ENCODE measurements around the gene FSTL3. TPM values are rescaled to one million over a fixed set of nuclear protein-coding genes. Genes with fewer than 3 reads are reported as not detected.

The FSTL3 gene
- total and polyA plus RNA-seq, 8 donors: 7.6 to 145 (median 11.5) TPM

DNA sequence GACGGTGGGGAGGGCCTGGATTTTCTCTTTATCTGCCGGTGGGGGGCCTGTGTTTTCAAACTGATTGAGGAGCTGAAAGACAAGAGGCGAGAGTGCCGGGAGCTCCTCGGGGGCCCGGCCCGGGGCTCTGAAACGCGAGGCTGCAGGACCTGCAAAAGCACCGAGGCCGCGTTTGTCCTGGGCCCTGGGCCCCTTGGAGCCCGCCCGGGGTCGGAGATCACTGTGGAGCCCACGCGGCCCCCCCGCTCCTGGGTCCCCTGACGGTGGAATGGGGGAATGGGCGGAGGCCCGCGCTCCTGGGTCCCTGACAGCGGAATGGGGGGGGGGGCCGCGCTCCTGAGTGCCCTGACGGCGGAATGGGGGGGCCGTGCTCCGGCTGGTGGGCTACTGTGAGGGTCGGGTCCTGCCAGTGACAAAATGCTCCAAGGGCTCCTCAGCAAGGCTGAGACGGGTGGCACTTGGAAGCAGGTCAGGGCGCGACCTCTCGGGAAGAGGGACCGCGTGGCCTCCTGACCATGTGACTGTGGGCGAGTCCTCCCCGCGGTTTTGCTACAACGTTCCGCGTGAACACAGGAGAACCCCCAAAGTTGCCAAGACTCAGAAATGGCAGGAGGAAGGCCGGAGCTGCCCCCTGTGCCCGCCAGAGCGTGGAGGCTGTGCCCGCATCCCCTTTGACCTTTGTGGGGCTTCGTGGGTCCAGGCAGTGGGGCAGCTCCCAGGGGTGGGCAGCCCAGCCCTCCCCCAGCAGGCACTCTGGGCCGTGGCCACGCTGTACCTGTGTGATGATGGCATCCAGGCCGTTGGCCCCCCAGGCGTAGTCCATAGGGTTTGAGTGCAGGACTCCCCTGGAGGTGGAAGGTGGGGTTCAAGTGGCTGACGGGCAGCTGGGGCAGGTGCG, 27.0 kb upstream of the FSTL3 start:
- peaks cover 0 to 100% of the 10 kb centered on the region in 2 donors for H3K36me3 ChIP-seq
- H3K4me1 ChIP-seq: no peaks in the 10 kb centered on the region
- no peaks in the 10 kb centered on the region for H3K9me3 ChIP-seq
- TF ChIP-seq, protein P1, sequence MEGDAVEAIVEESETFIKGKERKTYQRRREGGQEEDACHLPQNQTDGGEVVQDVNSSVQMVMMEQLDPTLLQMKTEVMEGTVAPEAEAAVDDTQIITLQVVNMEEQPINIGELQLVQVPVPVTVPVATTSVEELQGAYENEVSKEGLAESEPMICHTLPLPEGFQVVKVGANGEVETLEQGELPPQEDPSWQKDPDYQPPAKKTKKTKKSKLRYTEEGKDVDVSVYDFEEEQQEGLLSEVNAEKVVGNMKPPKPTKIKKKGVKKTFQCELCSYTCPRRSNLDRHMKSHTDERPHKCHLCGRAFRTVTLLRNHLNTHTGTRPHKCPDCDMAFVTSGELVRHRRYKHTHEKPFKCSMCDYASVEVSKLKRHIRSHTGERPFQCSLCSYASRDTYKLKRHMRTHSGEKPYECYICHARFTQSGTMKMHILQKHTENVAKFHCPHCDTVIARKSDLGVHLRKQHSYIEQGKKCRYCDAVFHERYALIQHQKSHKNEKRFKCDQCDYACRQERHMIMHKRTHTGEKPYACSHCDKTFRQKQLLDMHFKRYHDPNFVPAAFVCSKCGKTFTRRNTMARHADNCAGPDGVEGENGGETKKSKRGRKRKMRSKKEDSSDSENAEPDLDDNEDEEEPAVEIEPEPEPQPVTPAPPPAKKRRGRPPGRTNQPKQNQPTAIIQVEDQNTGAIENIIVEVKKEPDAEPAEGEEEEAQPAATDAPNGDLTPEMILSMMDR (IDR thresholded peaks at IDR 0.05): no peak
- no peaks in the 10 kb centered on the region for H3K27me3 ChIP-seq
- intact Hi-C loops (cut with DNase I): no loop called here
- DNase-seq (no peak), ATAC-seq (no peak)
- no peak overlapping the region for H3K27ac ChIP-seq
- no peak overlapping the region for H3K4me3 ChIP-seq

DNA sequence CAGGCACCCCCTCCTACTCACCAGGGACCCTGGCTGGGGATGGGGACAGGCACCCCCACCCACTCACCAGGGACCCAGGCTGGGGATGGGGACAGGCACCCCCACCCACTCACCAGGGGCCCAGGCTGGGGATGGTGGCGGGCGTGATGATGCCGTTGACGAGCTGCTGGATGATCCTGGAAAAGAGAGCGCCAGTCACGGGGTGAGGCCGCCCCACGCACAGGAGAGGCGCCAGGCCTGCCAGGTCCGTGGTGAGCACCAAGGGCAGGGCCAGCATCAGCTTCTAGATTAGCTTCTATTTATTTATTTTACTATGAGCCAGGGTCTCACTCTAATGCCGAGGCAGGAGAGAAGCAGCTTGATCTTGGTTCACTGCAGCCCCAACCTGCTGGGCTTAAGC, 26.1 kb upstream of the FSTL3 start:
- TF ChIP-seq, protein P1 (IDR thresholded peaks at IDR 0.05): no peak
- ATAC-seq: no peak
- DNase-seq: no peak
- H3K36me3 ChIP-seq: peaks cover 0 to 98% of the 10 kb centered on the region in 2 donors
- no peak overlapping the region for H3K27ac ChIP-seq
- H3K4me3 ChIP-seq: no peak overlapping the region
- no peaks in the 10 kb centered on the region for H3K9me3 ChIP-seq
- no peaks in the 10 kb centered on the region for H3K4me1 ChIP-seq
- intact Hi-C loops (cut with DNase I): no loop called here
- H3K27me3 ChIP-seq: no peaks in the 10 kb centered on the region

DNA sequence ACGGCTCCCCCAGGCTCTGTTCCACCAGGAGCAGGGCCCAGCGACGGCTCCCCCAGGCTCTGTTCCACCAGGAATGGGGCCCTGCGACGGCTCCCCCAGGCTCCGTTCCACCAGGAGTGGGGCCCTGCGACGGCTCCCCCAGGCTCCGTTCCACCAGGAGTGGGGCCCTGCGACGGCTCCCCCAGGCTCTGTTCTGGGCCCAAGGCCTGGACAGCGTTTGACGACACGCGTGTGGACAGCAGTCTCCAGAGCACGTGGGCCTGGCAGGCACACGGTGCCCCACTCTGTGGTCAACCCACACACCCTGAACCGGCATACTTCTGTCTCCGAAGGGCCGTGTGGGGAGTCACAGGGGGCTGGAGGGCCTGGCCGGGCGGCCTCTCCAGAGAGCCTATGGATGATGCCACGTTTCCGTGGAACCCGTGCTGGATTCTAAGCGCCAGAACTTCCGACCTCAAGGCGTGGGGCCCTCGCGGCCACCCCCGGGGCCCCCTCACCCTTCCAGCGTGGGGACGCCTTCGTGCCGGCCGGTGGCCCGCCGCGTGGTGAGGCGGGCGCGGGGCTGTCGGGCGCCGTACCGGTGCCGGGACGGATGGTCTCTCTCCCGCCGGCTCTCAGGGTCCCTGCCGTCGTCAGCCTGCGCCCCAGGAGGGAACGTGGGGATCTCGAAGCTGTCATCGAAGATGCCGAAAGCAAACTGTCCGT, 24.9 kb upstream of the FSTL3 start:
- ATAC-seq (no peak), DNase-seq (no peak)
- Histone ChIP-seq H3K4me3 (no peak overlapping the region), H3K4me1 (no peaks in the 10 kb centered on the region), H3K9me3 (no peaks in the 10 kb centered on the region), H3K36me3 (peaks cover 0 to 92% of the 10 kb centered on the region in 2 donors), H3K27ac (no peak overlapping the region), H3K27me3 (no peaks in the 10 kb centered on the region)
- intact Hi-C loops (cut with DNase I): no loop called here
- TF ChIP-seq, protein P1 (IDR thresholded peaks at IDR 0.05): no peak

DNA sequence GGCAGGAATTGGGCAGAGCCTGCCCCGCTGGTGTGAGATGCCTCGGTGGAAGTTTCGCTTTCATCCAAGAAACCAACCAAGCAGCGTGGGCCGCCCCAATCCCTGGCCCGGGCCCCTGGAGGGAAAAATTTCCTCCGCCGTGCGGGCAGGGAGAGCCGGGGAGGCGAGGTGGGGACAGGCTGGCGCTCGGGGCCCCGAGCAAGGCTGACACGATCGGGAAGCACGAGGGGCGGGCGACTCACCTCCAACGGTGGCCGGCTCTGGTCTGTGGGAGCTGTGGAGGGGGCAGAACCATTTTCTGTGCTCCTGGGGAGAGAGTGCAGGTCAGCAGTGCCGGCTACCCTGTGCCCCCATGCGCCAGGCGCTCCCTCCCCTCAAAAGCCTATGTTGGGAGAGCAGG, 24.2 kb upstream of the FSTL3 start:
- Histone ChIP-seq H3K36me3 (peaks cover 0 to 88% of the 10 kb centered on the region in 2 donors), H3K27ac (no peak overlapping the region), H3K4me3 (no peak overlapping the region), H3K27me3 (no peaks in the 10 kb centered on the region), H3K4me1 (no peaks in the 10 kb centered on the region), H3K9me3 (no peaks in the 10 kb centered on the region)
- DNase-seq (no peak), ATAC-seq (no peak)
- intact Hi-C loops (cut with DNase I): no loop called here
- TF ChIP-seq, protein P1 (IDR thresholded peaks at IDR 0.05): no peak
